HepG2 (cell line): ENCODE data around the gene HRH3. TPM values are rescaled to one million over a fixed set of nuclear protein-coding genes. Genes with fewer than 3 reads are reported as not detected.

Experiments used
- ARNT2 ChIP-seq: sonication (generic); formaldehyde crosslinking; IDR thresholded peaks from 2 replicates; pipeline ENCODE4 v1.8.0; 2022; ENCODE audit warnings: mild to moderate bottlenecking, low read depth, missing genetic modification reagents, moderate library complexity
- GABPB1 ChIP-seq: IDR thresholded peaks from 2 replicates; pipeline ENCODE4 v1.6.1; 2016; ENCODE audit warnings: mild to moderate bottlenecking, missing genetic modification reagents, moderate library complexity, missing compliant biosample characterization
- NCOA1 ChIP-seq: sonication (generic); formaldehyde crosslinking; IDR thresholded peaks from 2 replicates; pipeline ENCODE4 v1.9.0; 2021; ENCODE audit warnings: missing genetic modification reagents
- NR2F6 ChIP-seq, 2 experiments: IDR thresholded peaks; 2 replicates each; pipeline ENCODE4 v1.6.1; 2016; ENCODE audit warnings: antibody characterized with exemption in 1 of 2, mild to moderate bottlenecking in 1 of 2
- PCBP2 ChIP-seq: fragments of 200-400 bp; formaldehyde crosslinking; optimal IDR thresholded peaks from 2 replicates; pipeline ENCODE3; 2018; ENCODE audit warnings: low read length, low read depth; ENCODE audit not compliant: poor library complexity, severe bottlenecking
- TOPORS ChIP-seq: sonication (generic); formaldehyde crosslinking; IDR thresholded peaks from 2 replicates; pipeline ENCODE4 v1.8.0; 2023; ENCODE audit warnings: mild to moderate bottlenecking, missing genetic modification reagents
- ZNF350 ChIP-seq: sonication (generic); formaldehyde crosslinking; IDR thresholded peaks from 2 replicates; pipeline ENCODE4 v1.4.0; 2020; ENCODE audit warnings: mild to moderate bottlenecking, low read depth, missing genetic modification reagents, borderline replicate concordance
- polyA plus RNA-seq, 8 experiments: library from polyadenylated mRNA; depleted of rRNA in 3 of 8; stranded (reverse) in 7 of 8; unstranded in 1 of 8; fragments of >200 nt; fragmentation: Illumina TruSeq in 4 of 8; extraction: Trizol in 4 of 8; gene quantifications; 2 replicates each; pipeline versions ENCODE4 v1.2.1 to v1.2.3, GENCODE V29; 2011 to 2016; ENCODE audit warnings: low read depth in 4 of 8, missing spikeins in 1 of 8, mixed read lengths in 1 of 8; ENCODE audit not compliant: insufficient read depth in 1 of 8
- total RNA-seq, 5 experiments: library from RNA; depleted of rRNA; stranded (reverse); fragments of >200 nt; fragmentation: Illumina TruSeq; extraction: Trizol; gene quantifications; 2 replicates each; pipeline ENCODE4 v1.2.3, GENCODE V29; 2016; ENCODE audit warnings: low read depth in 1 of 5
- TF ChIP-seq, protein P1 (sequence below): sonication (generic); formaldehyde crosslinking; IDR thresholded peaks from 2 replicates; pipeline ENCODE4 v1.5.0; 2020; ENCODE audit warnings: mild to moderate bottlenecking, missing genetic modification reagents
- TF ChIP-seq, protein P2 (sequence below): sonication (generic); formaldehyde crosslinking; IDR thresholded peaks from 2 replicates; pipeline ENCODE4 v1.9.0; 2022; ENCODE audit warnings: missing genetic modification reagents, mild to moderate bottlenecking, borderline replicate concordance
- TF ChIP-seq, protein P3 (sequence below): sonication (generic); formaldehyde crosslinking; IDR thresholded peaks from 2 replicates; pipeline ENCODE4 v1.4.0; 2020; ENCODE audit warnings: missing genetic modification reagents; ENCODE audit errors: not compliant biosample characterization
- TF ChIP-seq, protein P4 (sequence below): sonication (generic); formaldehyde crosslinking; IDR thresholded peaks from 2 replicates; pipeline ENCODE4 v1.4.0; 2020; ENCODE audit warnings: missing genetic modification reagents

The HRH3 gene
- total and polyA plus RNA-seq, 2 of the 13 experiments (the other 11 are each of a cell fraction or from before 2014, with no cell fraction given) = 0.18 TPM; not detected in 1

DNA sequence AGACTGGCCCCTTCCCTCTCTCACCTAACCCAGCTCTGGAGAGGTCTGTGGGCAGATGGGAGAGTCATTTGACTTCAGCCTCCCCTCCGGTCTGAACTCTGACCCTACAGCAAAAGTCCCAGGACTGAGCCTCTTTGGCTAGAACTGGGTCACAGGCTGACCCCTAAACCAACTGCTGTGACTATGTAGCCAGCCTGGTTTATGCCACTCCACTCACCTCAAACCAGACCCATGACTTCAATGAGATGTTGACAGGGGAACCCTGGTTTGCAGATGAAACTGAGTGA is 17.4 kb upstream of the HRH3 start (continued):
- TF ChIP-seq, protein P1, sequence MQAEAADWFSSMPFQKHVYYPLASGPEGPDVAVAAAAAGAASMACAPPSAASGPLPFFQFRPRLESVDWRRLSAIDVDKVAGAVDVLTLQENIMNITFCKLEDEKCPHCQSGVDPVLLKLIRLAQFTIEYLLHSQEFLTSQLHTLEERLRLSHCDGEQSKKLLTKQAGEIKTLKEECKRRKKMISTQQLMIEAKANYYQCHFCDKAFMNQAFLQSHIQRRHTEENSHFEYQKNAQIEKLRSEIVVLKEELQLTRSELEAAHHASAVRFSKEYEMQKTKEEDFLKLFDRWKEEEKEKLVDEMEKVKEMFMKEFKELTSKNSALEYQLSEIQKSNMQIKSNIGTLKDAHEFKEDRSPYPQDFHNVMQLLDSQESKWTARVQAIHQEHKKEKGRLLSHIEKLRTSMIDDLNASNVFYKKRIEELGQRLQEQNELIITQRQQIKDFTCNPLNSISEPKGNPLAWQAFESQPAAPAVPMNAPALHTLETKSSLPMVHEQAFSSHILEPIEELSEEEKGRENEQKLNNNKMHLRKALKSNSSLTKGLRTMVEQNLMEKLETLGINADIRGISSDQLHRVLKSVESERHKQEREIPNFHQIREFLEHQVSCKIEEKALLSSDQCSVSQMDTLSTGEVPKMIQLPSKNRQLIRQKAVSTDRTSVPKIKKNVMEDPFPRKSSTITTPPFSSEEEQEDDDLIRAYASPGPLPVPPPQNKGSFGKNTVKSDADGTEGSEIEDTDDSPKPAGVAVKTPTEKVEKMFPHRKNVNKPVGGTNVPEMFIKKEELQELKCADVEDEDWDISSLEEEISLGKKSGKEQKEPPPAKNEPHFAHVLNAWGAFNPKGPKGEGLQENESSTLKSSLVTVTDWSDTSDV (CRISPR knock-in tag) = 0 out of 2 replicates have a peak, but pooled peaks have one; percentile 27
- TF ChIP-seq TOPORS (CRISPR knock-in tag) (no peak), NR2F6 (IDR thresholded peaks at IDR 0.05) (no peak; the same call in 1 of the 2 replicates), NR2F6 (CRISPR knock-in tag; IDR thresholded peaks at IDR 0.05) (peak; percentile 5; the same call in 1 of the 2 replicates), ZNF350 (CRISPR knock-in tag) (peak; percentile 54; the same call in 1 of the 2 replicates), NCOA1 (peak; percentile 66; the same call in 1 of the 2 replicates), GABPB1 (CRISPR knock-in tag) (no peak), PCBP2 (no peak), ARNT2 (CRISPR knock-in tag) (no peak)
- TF ChIP-seq, protein P2, sequence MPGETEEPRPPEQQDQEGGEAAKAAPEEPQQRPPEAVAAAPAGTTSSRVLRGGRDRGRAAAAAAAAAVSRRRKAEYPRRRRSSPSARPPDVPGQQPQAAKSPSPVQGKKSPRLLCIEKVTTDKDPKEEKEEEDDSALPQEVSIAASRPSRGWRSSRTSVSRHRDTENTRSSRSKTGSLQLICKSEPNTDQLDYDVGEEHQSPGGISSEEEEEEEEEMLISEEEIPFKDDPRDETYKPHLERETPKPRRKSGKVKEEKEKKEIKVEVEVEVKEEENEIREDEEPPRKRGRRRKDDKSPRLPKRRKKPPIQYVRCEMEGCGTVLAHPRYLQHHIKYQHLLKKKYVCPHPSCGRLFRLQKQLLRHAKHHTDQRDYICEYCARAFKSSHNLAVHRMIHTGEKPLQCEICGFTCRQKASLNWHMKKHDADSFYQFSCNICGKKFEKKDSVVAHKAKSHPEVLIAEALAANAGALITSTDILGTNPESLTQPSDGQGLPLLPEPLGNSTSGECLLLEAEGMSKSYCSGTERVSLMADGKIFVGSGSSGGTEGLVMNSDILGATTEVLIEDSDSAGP (CRISPR knock-in tag) = peak; percentile 74; the same call in 1 of the 2 replicates
- TF ChIP-seq, protein P3, sequence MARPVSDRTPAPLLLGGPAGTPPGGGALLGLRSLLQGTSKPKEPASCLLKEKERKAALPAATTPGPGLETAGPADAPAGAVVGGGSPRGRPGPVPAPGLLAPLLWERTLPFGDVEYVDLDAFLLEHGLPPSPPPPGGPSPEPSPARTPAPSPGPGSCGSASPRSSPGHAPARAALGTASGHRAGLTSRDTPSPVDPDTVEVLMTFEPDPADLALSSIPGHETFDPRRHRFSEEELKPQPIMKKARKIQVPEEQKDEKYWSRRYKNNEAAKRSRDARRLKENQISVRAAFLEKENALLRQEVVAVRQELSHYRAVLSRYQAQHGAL (CRISPR knock-in tag) = no peak
- TF ChIP-seq, protein P4, sequence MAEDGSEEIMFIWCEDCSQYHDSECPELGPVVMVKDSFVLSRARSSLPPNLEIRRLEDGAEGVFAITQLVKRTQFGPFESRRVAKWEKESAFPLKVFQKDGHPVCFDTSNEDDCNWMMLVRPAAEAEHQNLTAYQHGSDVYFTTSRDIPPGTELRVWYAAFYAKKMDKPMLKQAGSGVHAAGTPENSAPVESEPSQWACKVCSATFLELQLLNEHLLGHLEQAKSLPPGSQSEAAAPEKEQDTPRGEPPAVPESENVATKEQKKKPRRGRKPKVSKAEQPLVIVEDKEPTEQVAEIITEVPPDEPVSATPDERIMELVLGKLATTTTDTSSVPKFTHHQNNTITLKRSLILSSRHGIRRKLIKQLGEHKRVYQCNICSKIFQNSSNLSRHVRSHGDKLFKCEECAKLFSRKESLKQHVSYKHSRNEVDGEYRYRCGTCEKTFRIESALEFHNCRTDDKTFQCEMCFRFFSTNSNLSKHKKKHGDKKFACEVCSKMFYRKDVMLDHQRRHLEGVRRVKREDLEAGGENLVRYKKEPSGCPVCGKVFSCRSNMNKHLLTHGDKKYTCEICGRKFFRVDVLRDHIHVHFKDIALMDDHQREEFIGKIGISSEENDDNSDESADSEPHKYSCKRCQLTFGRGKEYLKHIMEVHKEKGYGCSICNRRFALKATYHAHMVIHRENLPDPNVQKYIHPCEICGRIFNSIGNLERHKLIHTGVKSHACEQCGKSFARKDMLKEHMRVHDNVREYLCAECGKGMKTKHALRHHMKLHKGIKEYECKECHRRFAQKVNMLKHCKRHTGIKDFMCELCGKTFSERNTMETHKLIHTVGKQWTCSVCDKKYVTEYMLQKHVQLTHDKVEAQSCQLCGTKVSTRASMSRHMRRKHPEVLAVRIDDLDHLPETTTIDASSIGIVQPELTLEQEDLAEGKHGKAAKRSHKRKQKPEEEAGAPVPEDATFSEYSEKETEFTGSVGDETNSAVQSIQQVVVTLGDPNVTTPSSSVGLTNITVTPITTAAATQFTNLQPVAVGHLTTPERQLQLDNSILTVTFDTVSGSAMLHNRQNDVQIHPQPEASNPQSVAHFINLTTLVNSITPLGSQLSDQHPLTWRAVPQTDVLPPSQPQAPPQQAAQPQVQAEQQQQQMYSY (CRISPR knock-in tag) = no peak
